Activated naive CD8-positive, alpha-beta T cell (primary cell): Measurements from ENCODE around the gene ARL14EP.

ENCODE experiments used
- H3K27ac Mint-ChIP-seq: one replicate; pipeline ENCODE4 v1.8.0; 2021; ENCODE audit warnings: mixed read lengths
- H3K27me3 Mint-ChIP-seq: one replicate; pipeline ENCODE4 v1.8.0; 2021; ENCODE audit warnings: mixed read lengths
- H3K36me3 Mint-ChIP-seq: one replicate; pipeline ENCODE4 v1.8.0; 2021; ENCODE audit warnings: mixed read lengths
- H3K4me1 Mint-ChIP-seq: one replicate; pipeline ENCODE4 v1.8.0; 2021; ENCODE audit warnings: low read depth, mixed read lengths
- H3K4me3 Mint-ChIP-seq: one replicate; pipeline ENCODE4 v1.8.0; 2021; ENCODE audit warnings: mild to moderate bottlenecking, mixed read lengths
- H3K9me3 Mint-ChIP-seq: one replicate; pipeline ENCODE4 v1.8.0; 2021; ENCODE audit warnings: low read depth, mixed read lengths

ARL14EP gene

GRCh38 chr11:30322826-30323710, at the start of gene ARL14EP:
ARL14EP (plus strand) TSS chr11:30323104; CDS start chr11:30330949, 7,845 bp downstream.
- peaks cover 49% of the 10 kb centered on the region for H3K4me1 Mint-ChIP-seq
- peak within 1 kb of the TSS; percentile 100 for H3K4me3 Mint-ChIP-seq
- H3K27ac Mint-ChIP-seq: peak within 1 kb of the TSS; percentile 100
- H3K27me3 Mint-ChIP-seq: no peaks in the 10 kb centered on the region
- peaks cover 2% of the 10 kb centered on the region for H3K36me3 Mint-ChIP-seq
- no peaks in the 10 kb centered on the region for H3K9me3 Mint-ChIP-seq

GRCh38 chr11:30277176-30277575, 45.7 kb upstream of the ARL14EP start:
- H3K36me3 Mint-ChIP-seq: no peaks in the 10 kb centered on the region
- H3K4me1 Mint-ChIP-seq: peaks cover 18% of the 10 kb centered on the region
- no peak overlapping the region for H3K4me3 Mint-ChIP-seq
- no peak overlapping the region for H3K27ac Mint-ChIP-seq
- no peaks in the 10 kb centered on the region for H3K9me3 Mint-ChIP-seq
- no peaks in the 10 kb centered on the region for H3K27me3 Mint-ChIP-seq

- no peaks in the 10 kb centered on the region for H3K9me3 Mint-ChIP-seq
- H3K4me1 Mint-ChIP-seq: peaks cover 27% of the 10 kb centered on the region
- no peak overlapping the region for H3K27ac Mint-ChIP-seq
- H3K4me3 Mint-ChIP-seq: no peak overlapping the region
- H3K27me3 Mint-ChIP-seq: no peaks in the 10 kb centered on the region
- no peaks in the 10 kb centered on the region for H3K36me3 Mint-ChIP-seq
Observed at GRCh38 chr11:30279796-30280195, 43.1 kb upstream of the ARL14EP start.

- no peak overlapping the region for H3K27ac Mint-ChIP-seq
Observed at GRCh38 chr11:30281476-30282288, 41.2 kb upstream of the ARL14EP start.

DNA sequence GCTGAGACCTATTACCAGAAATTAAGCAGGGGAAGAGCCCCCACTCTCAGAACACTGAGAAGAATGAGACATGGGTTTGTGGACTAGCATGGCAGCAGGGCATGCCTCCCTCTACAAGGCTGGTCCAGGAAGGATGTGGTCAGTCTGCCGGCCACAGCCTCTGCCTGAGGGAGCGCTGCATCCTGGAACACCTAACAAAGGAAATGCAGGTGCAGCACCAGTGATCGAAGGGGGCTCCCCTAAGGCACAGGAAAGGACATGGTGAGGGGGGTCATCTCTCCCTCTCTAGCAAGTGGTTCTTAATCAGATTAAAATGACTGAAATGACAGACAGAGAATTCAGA, 40.6 kb upstream of the ARL14EP start:
- Mint-ChIP-seq H3K27ac (no peak overlapping the region), H3K36me3 (no peaks in the 10 kb centered on the region), H3K4me1 (peaks cover 27% of the 10 kb centered on the region), H3K4me3 (peak overlapping the region; percentile 46), H3K9me3 (no peaks in the 10 kb centered on the region), H3K27me3 (no peaks in the 10 kb centered on the region)

More at GRCh38 chr11:30281476-30282288, 41.2 kb upstream of the ARL14EP start:
- Mint-ChIP-seq H3K9me3 (no peaks in the 10 kb centered on the region), H3K4me1 (peaks cover 27% of the 10 kb centered on the region), H3K27me3 (no peaks in the 10 kb centered on the region), H3K4me3 (peak overlapping the region; percentile 46), H3K36me3 (no peaks in the 10 kb centered on the region)

GRCh38 chr11:30284836-30285235, 38.1 kb upstream of the ARL14EP start:
- Mint-ChIP-seq H3K4me1 (peaks cover 27% of the 10 kb centered on the region), H3K27me3 (no peaks in the 10 kb centered on the region), H3K9me3 (no peaks in the 10 kb centered on the region), H3K4me3 (no peak overlapping the region), H3K36me3 (no peaks in the 10 kb centered on the region), H3K27ac (no peak overlapping the region)

GRCh38 chr11:30285416-30286121, 37.3 kb upstream of the ARL14EP start:
- Mint-ChIP-seq H3K36me3 (no peaks in the 10 kb centered on the region), H3K4me1 (peaks cover 23% of the 10 kb centered on the region), H3K9me3 (no peaks in the 10 kb centered on the region), H3K27ac (no peak overlapping the region), H3K27me3 (no peaks in the 10 kb centered on the region), H3K4me3 (no peak overlapping the region)

DNA sequence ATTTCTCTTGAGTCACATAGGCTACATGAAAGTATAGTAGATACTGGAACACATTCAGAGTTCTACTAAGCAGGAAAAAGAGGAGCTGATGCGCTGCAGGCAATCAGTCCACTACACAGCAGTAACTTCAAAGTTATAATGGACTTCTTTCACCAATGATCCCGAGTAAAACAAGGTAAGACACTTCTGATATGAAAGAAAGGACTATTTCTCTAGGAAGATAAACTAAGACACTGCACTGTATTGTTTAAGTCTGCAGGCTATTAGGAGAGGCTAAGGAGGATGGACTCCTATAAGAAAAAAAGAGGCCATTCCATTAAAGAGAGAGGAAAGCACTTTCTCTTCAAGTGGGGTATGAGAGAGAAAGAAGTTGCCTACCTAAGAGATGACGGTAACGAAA, 31.6 kb upstream of the ARL14EP start:
- Mint-ChIP-seq H3K36me3 (peaks cover 2% of the 10 kb centered on the region), H3K4me3 (no peak overlapping the region), H3K9me3 (no peaks in the 10 kb centered on the region), H3K27me3 (no peaks in the 10 kb centered on the region), H3K4me1 (no peaks in the 10 kb centered on the region), H3K27ac (no peak overlapping the region)

- H3K4me1 Mint-ChIP-seq: no peaks in the 10 kb centered on the region
- H3K36me3 Mint-ChIP-seq: peaks cover 3% of the 10 kb centered on the region
- H3K9me3 Mint-ChIP-seq: no peaks in the 10 kb centered on the region
- H3K4me3 Mint-ChIP-seq: no peak overlapping the region
- H3K27me3 Mint-ChIP-seq: no peaks in the 10 kb centered on the region
- no peak overlapping the region for H3K27ac Mint-ChIP-seq
Observed at GRCh38 chr11:30292545-30292944, 30.4 kb upstream of the ARL14EP start.

DNA sequence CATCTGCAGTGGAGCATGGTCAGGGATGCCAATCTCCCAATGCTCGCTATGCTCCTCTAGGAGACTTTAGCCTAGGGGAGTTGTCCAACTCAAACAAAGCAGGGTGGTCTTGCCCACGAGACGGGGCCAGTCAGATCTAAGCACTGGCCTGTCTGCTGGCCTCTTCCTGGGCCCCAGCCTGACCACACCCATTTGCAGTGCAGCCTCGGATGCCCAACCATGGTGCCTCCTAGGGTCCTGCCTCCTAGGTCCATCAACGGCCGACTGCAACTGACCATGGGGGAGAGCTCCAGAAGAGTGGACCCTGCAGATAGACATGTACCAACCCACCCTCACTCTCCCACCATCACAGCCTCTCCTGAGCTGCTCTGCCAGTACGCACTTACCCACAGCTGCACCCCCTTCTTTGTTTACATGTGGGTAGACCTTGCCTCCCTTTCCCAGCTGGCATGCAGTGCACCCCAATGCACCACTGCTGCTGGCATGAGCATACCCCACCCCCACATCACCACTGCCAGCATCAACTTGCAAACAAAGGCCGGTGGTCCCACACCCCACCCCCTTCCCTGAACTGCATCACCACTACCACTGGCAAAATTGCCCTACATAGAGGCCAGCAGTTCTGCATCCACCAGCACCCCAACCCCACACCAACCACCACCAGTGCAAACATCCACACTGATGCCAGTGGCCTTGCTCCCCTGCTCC, 27.6 kb upstream of the ARL14EP start:
- H3K27me3 Mint-ChIP-seq: no peaks in the 10 kb centered on the region
- H3K4me3 Mint-ChIP-seq: no peak overlapping the region
- H3K36me3 Mint-ChIP-seq: peaks cover 3% of the 10 kb centered on the region

DNA sequence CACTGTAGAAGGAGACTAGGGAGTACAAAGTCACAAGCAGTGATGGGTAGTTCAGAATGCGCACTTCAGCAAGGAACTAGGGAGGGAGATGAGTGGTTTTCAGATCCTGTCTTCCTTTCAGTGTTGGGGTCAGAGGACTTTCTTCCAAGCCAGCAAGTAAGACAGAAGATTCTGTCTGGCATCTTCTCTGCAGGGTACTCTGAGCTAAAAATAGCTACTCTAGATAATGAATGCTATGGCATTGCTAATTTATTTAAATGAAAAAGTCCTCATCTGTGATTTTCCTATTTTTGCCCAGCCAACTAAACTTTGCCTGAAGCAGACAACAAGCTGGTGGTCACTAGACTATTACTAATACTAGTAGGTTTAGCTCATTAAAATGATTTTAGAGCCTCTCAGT, 18.3 kb upstream of the ARL14EP start:
- Mint-ChIP-seq H3K4me3 (no peak overlapping the region), H3K4me1 (no peaks in the 10 kb centered on the region), H3K36me3 (no peaks in the 10 kb centered on the region), H3K9me3 (no peaks in the 10 kb centered on the region), H3K27ac (no peak overlapping the region), H3K27me3 (peaks cover 3% of the 10 kb centered on the region)

More for the DNA sequence above, 27.6 kb upstream of the ARL14EP start:
- Mint-ChIP-seq H3K27ac (no peak overlapping the region), H3K4me1 (no peaks in the 10 kb centered on the region), H3K9me3 (no peaks in the 10 kb centered on the region)

DNA sequence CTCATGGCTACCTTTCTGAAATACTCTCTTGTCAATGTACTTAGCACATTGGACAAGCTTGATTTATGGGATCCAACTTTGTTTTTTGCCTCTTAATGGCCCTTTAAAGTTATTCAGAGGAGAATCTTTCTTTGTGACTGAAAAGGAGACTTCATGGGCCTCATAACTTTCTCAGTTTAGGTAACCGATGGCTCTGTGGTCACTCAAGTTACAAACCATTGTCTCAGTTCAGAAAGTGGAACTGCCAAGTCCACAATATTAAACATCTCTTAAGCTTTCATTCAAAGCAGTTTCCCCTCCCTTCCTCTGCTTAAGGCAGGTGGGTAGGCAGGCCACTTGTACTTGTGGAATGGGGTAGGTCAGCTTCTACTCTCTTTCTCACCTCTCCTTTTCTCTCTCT, 12.3 kb upstream of the ARL14EP start:
- Mint-ChIP-seq H3K4me3 (no peak overlapping the region), H3K36me3 (peaks cover 2% of the 10 kb centered on the region), H3K4me1 (no peaks in the 10 kb centered on the region), H3K27me3 (peaks cover 11% of the 10 kb centered on the region), H3K9me3 (peaks cover 6% of the 10 kb centered on the region), H3K27ac (no peak overlapping the region)

- no peak overlapping the region for H3K4me3 Mint-ChIP-seq
- no peak overlapping the region for H3K27ac Mint-ChIP-seq
- H3K4me1 Mint-ChIP-seq: no peaks in the 10 kb centered on the region
- H3K9me3 Mint-ChIP-seq: peaks cover 6% of the 10 kb centered on the region
- peaks cover 11% of the 10 kb centered on the region for H3K27me3 Mint-ChIP-seq
- peaks cover 2% of the 10 kb centered on the region for H3K36me3 Mint-ChIP-seq
Observed at GRCh38 chr11:30311189-30311588, 11.7 kb upstream of the ARL14EP start.

DNA sequence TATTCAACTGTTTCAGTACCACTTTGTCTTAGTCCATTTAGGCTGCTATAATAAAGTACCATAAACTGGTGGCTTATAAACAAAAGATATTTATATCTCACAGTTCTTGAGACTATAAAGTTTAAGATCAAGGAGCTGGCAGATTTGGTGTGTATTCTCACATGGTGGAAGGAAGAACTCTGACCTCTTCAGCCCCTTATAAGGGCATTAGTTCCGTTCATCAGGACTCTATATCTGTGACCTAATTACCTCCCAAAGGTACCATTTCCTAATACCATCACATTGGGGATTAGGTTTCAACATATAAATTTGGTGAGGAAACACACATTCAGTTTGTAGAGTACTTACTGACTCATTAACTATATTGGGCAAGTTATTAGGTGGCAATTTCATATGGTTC, 10.7 kb upstream of the ARL14EP start:
- no peak overlapping the region for H3K4me3 Mint-ChIP-seq
- H3K4me1 Mint-ChIP-seq: no peaks in the 10 kb centered on the region
- H3K27ac Mint-ChIP-seq: no peak overlapping the region
- peaks cover 6% of the 10 kb centered on the region for H3K9me3 Mint-ChIP-seq
- H3K27me3 Mint-ChIP-seq: peaks cover 11% of the 10 kb centered on the region
- peaks cover 2% of the 10 kb centered on the region for H3K36me3 Mint-ChIP-seq
